K562 (cell line): ENCODE measurements around the gene NUP205. TPM values are rescaled to one million over a fixed set of nuclear protein-coding genes. Genes with fewer than 3 reads are reported as not detected.

Experiments
- ATAC-seq: fragments of 200-7000 bp; cut with Tn5 transposase; 3 replicates; pipeline ENCODE4 v1.9.1; 2020; ENCODE audit warnings: moderate library complexity
- BruUV-seq: library from RNA; stranded (reverse); fragments of 400-500 nt; replicated peaks from 2 replicates; lab custom pipeline; 2021; lab: Mats Ljungman, UMichigan
- CTCF ChIA-PET: fragments of 300-600 bp; formaldehyde crosslinking; extraction: SDS; loops from one replicate; lab custom pipeline; 2021; ENCODE audit warnings: low intra/inter-chr PET ratio; lab: Yijun Ruan, JAX
- POLR2A ChIA-PET: fragments of 300-600, 350-650 bp; sonication (Branson Sonifier 250); formaldehyde crosslinking; extraction: SDS; loops from one replicate; lab custom pipeline; 2021; ENCODE audit warnings: antibody characterized with exemption, inconsistent platforms; lab: Yijun Ruan, JAX
- DNase-seq, 4 experiments: peaks; one replicate each; pipeline versions ENCODE4 v3.0.0 to v3.0.0-alpha.2; 2011 to 2018; ENCODE audit warnings: low spot score in 3 of 4, mixed read lengths in 3 of 4; ENCODE audit errors: extremely low read depth in 1 of 4
- FAIRE-seq: peaks from 2 replicates; lab custom pipeline; 2011; peaks lifted over from hg19 to GRCh38; lab: Jason Lieb, UNC
- H2AFZ ChIP-seq: 2 replicates; pipeline ENCODE4 v1.6.0; 2011; ENCODE audit warnings: low read depth, low read length, control low read depth, inconsistent platforms
- H3K27ac ChIP-seq: fragments of 200-600 bp; 3 replicates; pipeline ENCODE4 v1.8.0; 2011; ENCODE audit warnings: low read depth, mild to moderate bottlenecking, control low read depth, inconsistent platforms, low read length, moderate library complexity, mixed read lengths; ENCODE audit errors: extremely low read depth
- H3K27me3 ChIP-seq, 2 experiments: fragments of 300-600 bp in 1 of 2; 2 replicates in 1 of 2; 3 replicates in 1 of 2; pipeline versions ENCODE4 v1.6.0 to v1.8.0; 2011; ENCODE audit warnings: inconsistent platforms in 2 of 2, low read length in 2 of 2, mild to moderate bottlenecking in 1 of 2, mixed read lengths in 1 of 2, moderate library complexity in 1 of 2; ENCODE audit not compliant: control insufficient read depth in 2 of 2, insufficient read depth in 2 of 2
- H3K36me3 ChIP-seq: fragments of 300-600 bp; 3 replicates; pipeline ENCODE4 v1.8.0; 2011; ENCODE audit warnings: mild to moderate bottlenecking, low read length, inconsistent platforms; ENCODE audit not compliant: control insufficient read depth, insufficient read depth
- H3K4me1 ChIP-seq, 2 experiments: fragments of 200-600 bp in 1 of 2; replicated peaks in 1 of 2; 2 replicates in 1 of 2; 3 replicates in 1 of 2; pipeline versions ENCODE4 v1.5.1 to v1.8.0; 2011; ENCODE audit warnings: inconsistent platforms in 2 of 2, low read length in 2 of 2, mild to moderate bottlenecking in 1 of 2, mixed read lengths in 1 of 2, moderate library complexity in 1 of 2; ENCODE audit not compliant: control insufficient read depth in 2 of 2, insufficient read depth in 2 of 2
- H3K4me2 ChIP-seq: 2 replicates; pipeline ENCODE4 v1.6.1; 2011; ENCODE audit warnings: low read length, control low read depth, inconsistent platforms, mixed read lengths; ENCODE audit not compliant: insufficient read depth
- H3K4me3 ChIP-seq: fragments of 200-600 bp; sonication (generic), shearing (Covaris generic); 2 replicates; pipeline ENCODE4 v1.5.1; 2016; ENCODE audit warnings: control low read depth, inconsistent platforms
- H3K79me2 ChIP-seq: fragments of 200-600 bp; 3 replicates; pipeline ENCODE4 v1.8.0; 2011; ENCODE audit warnings: low read length, inconsistent platforms; ENCODE audit not compliant: control insufficient read depth, insufficient read depth
- H3K9ac ChIP-seq, 2 experiments: 2 replicates each; pipeline versions ENCODE4 v1.6.0 to v1.6.1; 2011; ENCODE audit warnings: low read depth in 2 of 2, low read length in 2 of 2, control low read depth in 1 of 2, inconsistent platforms in 1 of 2, mild to moderate bottlenecking in 1 of 2, mixed read lengths in 1 of 2; ENCODE audit not compliant: insufficient read depth in 1 of 2
- H3K9me1 ChIP-seq: one replicate; pipeline ENCODE4 v1.6.0; 2011; ENCODE audit warnings: inconsistent platforms, mild to moderate bottlenecking, low read length, moderate library complexity; ENCODE audit not compliant: control insufficient read depth, insufficient read depth
- H3K9me3 ChIP-seq: replicated peaks from 2 replicates; pipeline ENCODE4 v1.5.1; 2011; ENCODE audit warnings: low read depth, low read length, inconsistent platforms; ENCODE audit not compliant: control insufficient read depth, insufficient read depth
- H4K20me1 ChIP-seq: replicated peaks from 2 replicates; pipeline ENCODE4 v1.6.1; 2011; ENCODE audit warnings: low read length, inconsistent platforms, mixed read lengths; ENCODE audit not compliant: control insufficient read depth, insufficient read depth
- CSDE1 ChIP-seq, 2 experiments: fragments of 450-650 bp; IDR thresholded peaks; 2 replicates each; pipeline ENCODE4 v1.6.1; 2016; ENCODE audit warnings: mild to moderate bottlenecking in 1 of 2
- HDGF ChIP-seq: fragments of 450-650 bp; IDR thresholded peaks from 2 replicates; pipeline ENCODE4 v1.6.1; 2016
- KLF6 ChIP-seq: fragments of 250-450 bp; sonication (Bioruptor Pico); IDR thresholded peaks from 2 replicates; pipeline ENCODE4 v1.4.0; 2020; ENCODE audit warnings: mild to moderate bottlenecking, moderate library complexity, borderline replicate concordance
- NR2C1 ChIP-seq, 2 experiments: fragments of 450-650 bp; IDR thresholded peaks; 2 replicates each; pipeline ENCODE4 v1.6.1; 2017; ENCODE audit warnings: mild to moderate bottlenecking in 2 of 2, antibody characterized with exemption in 1 of 2, inconsistent platforms in 1 of 2, missing compliant biosample characterization in 1 of 2, missing genetic modification characterization in 1 of 2
- SMAD2 ChIP-seq: fragments of 150-350 bp; IDR thresholded peaks from 2 replicates; pipeline ENCODE4 v1.6.1; 2014; ENCODE audit warnings: low read depth, mild to moderate bottlenecking, low read length
- SP1 ChIP-seq: sonication (generic); formaldehyde crosslinking; IDR thresholded peaks from 2 replicates; pipeline ENCODE4 v1.8.1; 2022; ENCODE audit warnings: mild to moderate bottlenecking, missing genetic modification reagents
- TRIM28 ChIP-seq: fragments of 450-650 bp; IDR thresholded peaks from 2 replicates; pipeline ENCODE4 v1.6.1; 2017
- ZNF445 ChIP-seq: fragments of 250-450 bp; sonication (Bioruptor Pico); IDR thresholded peaks from 2 replicates; pipeline ENCODE4 v1.4.0; 2020; ENCODE audit warnings: low read depth, mild to moderate bottlenecking, moderate library complexity
- ZNF707 ChIP-seq: fragments of 250-450 bp; sonication (Bioruptor Pico); conservative IDR thresholded peaks from 2 replicates; pipeline ENCODE4 v1.8.0; 2022; ENCODE audit warnings: inconsistent platforms, mild to moderate bottlenecking, moderate library complexity
- ZNF785 ChIP-seq: fragments of 250-450 bp; sonication (Bioruptor Pico); IDR thresholded peaks from 2 replicates; pipeline ENCODE4 v1.4.0; 2020; ENCODE audit warnings: mild to moderate bottlenecking
- WGBS: fragments of 100-300 bp; shearing (Covaris generic); methylation state at CpG from one replicate; pipeline ENCODE4 v1.1.6; 2016; ENCODE audit warnings: low coverage, mixed read lengths; ENCODE audit not compliant: insufficient coverage; ENCODE audit errors: missing lambda C conversion rate; 5-methylcytosine and 5-hydroxymethylcytosine counted together
- in situ Hi-C: fragments of 300-500 bp; cut with MboI; formaldehyde crosslinking; loops from 4 replicates; pipeline ENCODE4 v1.15.0; 2018; ENCODE audit warnings: inconsistent platforms, mixed read lengths
- intact Hi-C: fragments of 100-400 bp; cut with micrococcal nuclease; formaldehyde crosslinking; loops from 2 replicates; pipeline ENCODE4 v1.14.2; 2022
- polyA plus RNA-seq, 8 experiments: library from polyadenylated mRNA; depleted of rRNA in 4 of 8; stranded (reverse) in 5 of 8; unstranded in 3 of 8; fragments of >200 nt; fragmentation: Nextera tagmentation in 2 of 8; fragmentation: Illumina TruSeq in 1 of 8; extraction: Ambion mirVana in 2 of 8; extraction: Trizol in 1 of 8; gene quantifications; 2 replicates each; pipeline versions ENCODE4 v1.2.1 to v1.2.3, GENCODE V29; 2011 to 2014; ENCODE audit warnings: inconsistent platforms in 1 of 8, missing spikeins in 1 of 8
- total RNA-seq, 7 experiments: library from RNA; depleted of rRNA in 6 of 7; stranded (reverse); fragments of >200 nt in 6 of 7; fragmentation: Illumina TruSeq in 2 of 7; extraction: Trizol in 2 of 7; gene quantifications; 2 replicates each; pipeline versions ENCODE4 v1.2.1 to v1.2.3, GENCODE V29; 2011 to 2021; ENCODE audit warnings: low replicate concordance in 1 of 7
- TF ChIP-seq, protein P1 (sequence below): fragments of 450-650 bp; IDR thresholded peaks from one replicate; pipeline ENCODE4 v1.6.1; 2018; ENCODE audit warnings: mild to moderate bottlenecking, moderate library complexity; ENCODE audit not compliant: partially characterized antibody
- TF ChIP-seq, protein P2 (sequence below): fragments of 250-450 bp; sonication (Bioruptor Pico); IDR thresholded peaks from 2 replicates; pipeline ENCODE4 v1.5.0; 2022; ENCODE audit warnings: mild to moderate bottlenecking
- TF ChIP-seq, protein P3 (sequence below): sonication (generic); formaldehyde crosslinking; IDR thresholded peaks from 2 replicates; pipeline ENCODE4 v1.8.1; 2023; ENCODE audit warnings: mild to moderate bottlenecking, missing genetic modification reagents
- TF ChIP-seq, protein P4 (sequence below): sonication (generic); formaldehyde crosslinking; IDR thresholded peaks from 2 replicates; pipeline ENCODE4 v1.8.1; 2023; ENCODE audit warnings: mild to moderate bottlenecking, missing genetic modification reagents

The NUP205 gene
- total and polyA plus RNA-seq, 9 of the 15 experiments (the other 6 are each of a cell fraction or from before 2014, with no cell fraction given) = 101 to 282 (median 193) TPM

DNA sequence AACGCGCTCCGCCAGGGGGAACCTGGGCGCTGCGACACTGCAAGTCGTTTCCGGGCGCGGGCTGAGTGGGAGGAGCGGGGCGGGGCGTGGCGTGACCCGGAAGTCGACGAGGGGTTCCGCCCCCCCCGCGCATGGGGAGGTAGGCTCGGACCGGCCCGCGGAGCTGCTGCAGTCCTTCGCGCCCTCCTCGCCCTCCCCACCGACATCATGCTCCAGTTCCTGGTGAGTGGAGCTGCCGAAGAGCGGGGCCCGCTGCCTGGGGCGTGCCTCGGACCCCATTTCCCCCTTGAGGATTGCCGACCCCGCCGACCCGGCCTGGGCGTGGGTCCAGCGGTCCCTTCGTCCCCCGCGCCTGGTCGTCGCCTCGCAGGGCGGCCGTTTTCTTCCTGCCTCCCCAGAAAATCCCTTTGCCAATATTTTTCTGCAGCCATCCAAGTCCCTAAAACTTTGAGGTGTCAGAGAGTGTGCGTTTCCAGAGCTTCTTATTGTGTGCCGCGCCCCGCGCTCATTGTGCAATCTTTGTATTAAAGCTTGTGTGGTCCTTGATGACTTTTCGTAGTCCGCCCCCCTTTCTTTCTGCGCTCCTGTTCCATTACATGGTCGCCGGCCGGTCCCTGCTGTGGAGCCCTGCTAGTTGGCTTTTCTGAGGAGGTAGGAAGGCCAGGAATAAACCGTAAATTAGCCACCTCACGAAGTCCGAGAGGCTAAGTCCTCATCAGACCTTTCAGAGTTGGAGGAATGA lies 104.8 kb downstream of the NUP205 start, which contains the start of gene STMP1:
TSS of gene STMP1 (plus strand) at position 142 of the 742 bp plus-strand sequence.
- ATAC-seq = peak; percentile 87
- no peaks in the 10 kb centered on the region for H4K20me1 ChIP-seq
- peak within 1 kb of the TSS; percentile 86 to 98 for H3K9ac ChIP-seq
- H3K9me3 ChIP-seq = no peaks in the 10 kb centered on the region
- CTCF ChIA-PET = no interaction called here
- H3K9me1 ChIP-seq = peaks cover 5% of the 10 kb centered on the region
- POLR2A ChIA-PET = interaction anchor here (0.6 to 4.7 kb wide), 16 partner anchors 9 to 480 kb away, joined by 3 to 71 read pairs (median 4); no protein-coding TSS in a partner anchor
- WGBS = under 1% methylated on average over 55 of the region's 60 CpGs
- peak within 1 kb of the TSS; percentile 85 for H3K27ac ChIP-seq
- peaks cover 6% of the 10 kb centered on the region; the same call in 2 of the 3 replicates for H3K36me3 ChIP-seq
- no peaks in the 10 kb centered on the region for H3K27me3 ChIP-seq
- peak; percentile 70 for FAIRE-seq
- intact Hi-C loops (loop anchor here (5.0 to 10.0 kb wide), 2 partner anchors 150 to 1018 kb away; partner anchors contain the start of genes BPGM and CNOT4), in situ Hi-C loops (no loop called here)
- H3K4me1 ChIP-seq = peaks cover 22 to 33% of the 10 kb centered on the region in 2 experiments
- DNase-seq = peak; percentile 98 to 100 (median 99)
- H3K4me3 ChIP-seq = peak within 1 kb of the TSS; percentile 82
- no TSS peak for BruUV-seq
- H2AFZ ChIP-seq = peak within 1 kb of the TSS; percentile 91
- H3K4me2 ChIP-seq = peak within 1 kb of the TSS; percentile 94
- H3K79me2 ChIP-seq = peaks cover 51% of the 10 kb centered on the region
- TF ChIP-seq NR2C1 (IDR thresholded peaks at IDR 0.05) (peak; percentile 98), NR2C1 (tag; IDR thresholded peaks at IDR 0.05) (peak; percentile 98), KLF6 (CRISPR knock-in tag) (peak; percentile 87; the same call in 1 of the 2 replicates), CSDE1 (IDR thresholded peaks at IDR 0.05) (no peak; a peak in 1 of 4 replicates), SP1 (peak; percentile 100), TRIM28 (no peak), HDGF (no peak), ZNF785 (no peak), ZNF445 (no peak), ZNF707 (CRISPR knock-in tag) (no peak), SMAD2 (no peak)
- TF ChIP-seq, protein P1, sequence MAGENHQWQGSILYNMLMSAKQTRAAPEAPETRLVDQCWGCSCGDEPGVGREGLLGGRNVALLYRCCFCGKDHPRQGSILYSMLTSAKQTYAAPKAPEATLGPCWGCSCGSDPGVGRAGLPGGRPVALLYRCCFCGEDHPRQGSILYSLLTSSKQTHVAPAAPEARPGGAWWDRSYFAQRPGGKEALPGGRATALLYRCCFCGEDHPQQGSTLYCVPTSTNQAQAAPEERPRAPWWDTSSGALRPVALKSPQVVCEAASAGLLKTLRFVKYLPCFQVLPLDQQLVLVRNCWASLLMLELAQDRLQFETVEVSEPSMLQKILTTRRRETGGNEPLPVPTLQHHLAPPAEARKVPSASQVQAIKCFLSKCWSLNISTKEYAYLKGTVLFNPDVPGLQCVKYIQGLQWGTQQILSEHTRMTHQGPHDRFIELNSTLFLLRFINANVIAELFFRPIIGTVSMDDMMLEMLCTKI = no peak
- TF ChIP-seq, protein P2, sequence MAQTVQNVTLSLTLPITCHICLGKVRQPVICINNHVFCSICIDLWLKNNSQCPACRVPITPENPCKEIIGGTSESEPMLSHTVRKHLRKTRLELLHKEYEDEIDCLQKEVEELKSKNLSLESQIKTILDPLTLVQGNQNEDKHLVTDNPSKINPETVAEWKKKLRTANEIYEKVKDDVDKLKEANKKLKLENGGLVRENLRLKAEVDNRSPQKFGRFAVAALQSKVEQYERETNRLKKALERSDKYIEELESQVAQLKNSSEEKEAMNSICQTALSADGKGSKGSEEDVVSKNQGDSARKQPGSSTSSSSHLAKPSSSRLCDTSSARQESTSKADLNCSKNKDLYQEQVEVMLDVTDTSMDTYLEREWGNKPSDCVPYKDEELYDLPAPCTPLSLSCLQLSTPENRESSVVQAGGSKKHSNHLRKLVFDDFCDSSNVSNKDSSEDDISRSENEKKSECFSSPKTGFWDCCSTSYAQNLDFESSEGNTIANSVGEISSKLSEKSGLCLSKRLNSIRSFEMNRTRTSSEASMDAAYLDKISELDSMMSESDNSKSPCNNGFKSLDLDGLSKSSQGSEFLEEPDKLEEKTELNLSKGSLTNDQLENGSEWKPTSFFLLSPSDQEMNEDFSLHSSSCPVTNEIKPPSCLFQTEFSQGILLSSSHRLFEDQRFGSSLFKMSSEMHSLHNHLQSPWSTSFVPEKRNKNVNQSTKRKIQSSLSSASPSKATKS (CRISPR knock-in tag) = no peak
- TF ChIP-seq, protein P3, sequence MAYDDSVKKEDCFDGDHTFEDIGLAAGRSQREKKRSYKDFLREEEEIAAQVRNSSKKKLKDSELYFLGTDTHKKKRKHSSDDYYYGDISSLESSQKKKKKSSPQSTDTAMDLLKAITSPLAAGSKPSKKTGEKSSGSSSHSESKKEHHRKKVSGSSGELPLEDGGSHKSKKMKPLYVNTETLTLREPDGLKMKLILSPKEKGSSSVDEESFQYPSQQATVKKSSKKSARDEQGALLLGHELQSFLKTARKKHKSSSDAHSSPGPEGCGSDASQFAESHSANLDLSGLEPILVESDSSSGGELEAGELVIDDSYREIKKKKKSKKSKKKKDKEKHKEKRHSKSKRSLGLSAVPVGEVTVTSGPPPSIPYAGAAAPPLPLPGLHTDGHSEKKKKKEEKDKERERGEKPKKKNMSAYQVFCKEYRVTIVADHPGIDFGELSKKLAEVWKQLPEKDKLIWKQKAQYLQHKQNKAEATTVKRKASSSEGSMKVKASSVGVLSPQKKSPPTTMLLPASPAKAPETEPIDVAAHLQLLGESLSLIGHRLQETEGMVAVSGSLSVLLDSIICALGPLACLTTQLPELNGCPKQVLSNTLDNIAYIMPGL (CRISPR knock-in tag) = 0 out of 2 replicates have a peak, but pooled peaks have one; percentile 69
- TF ChIP-seq, protein P4, sequence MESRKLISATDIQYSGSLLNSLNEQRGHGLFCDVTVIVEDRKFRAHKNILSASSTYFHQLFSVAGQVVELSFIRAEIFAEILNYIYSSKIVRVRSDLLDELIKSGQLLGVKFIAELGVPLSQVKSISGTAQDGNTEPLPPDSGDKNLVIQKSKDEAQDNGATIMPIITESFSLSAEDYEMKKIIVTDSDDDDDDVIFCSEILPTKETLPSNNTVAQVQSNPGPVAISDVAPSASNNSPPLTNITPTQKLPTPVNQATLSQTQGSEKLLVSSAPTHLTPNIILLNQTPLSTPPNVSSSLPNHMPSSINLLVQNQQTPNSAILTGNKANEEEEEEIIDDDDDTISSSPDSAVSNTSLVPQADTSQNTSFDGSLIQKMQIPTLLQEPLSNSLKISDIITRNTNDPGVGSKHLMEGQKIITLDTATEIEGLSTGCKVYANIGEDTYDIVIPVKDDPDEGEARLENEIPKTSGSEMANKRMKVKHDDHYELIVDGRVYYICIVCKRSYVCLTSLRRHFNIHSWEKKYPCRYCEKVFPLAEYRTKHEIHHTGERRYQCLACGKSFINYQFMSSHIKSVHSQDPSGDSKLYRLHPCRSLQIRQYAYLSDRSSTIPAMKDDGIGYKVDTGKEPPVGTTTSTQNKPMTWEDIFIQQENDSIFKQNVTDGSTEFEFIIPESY (CRISPR knock-in tag) = peak; percentile 94
